HG02973 (cell line): ENCODE data around the gene ADGRB2.

Experiments
- ATAC-seq: cut with Tn5 transposase; IDR thresholded peaks from one replicate; pipeline ENCODE4 v1.9.1; 2021; ENCODE audit warnings: moderate library complexity; ENCODE audit not compliant: unreplicated experiment

The ADGRB2 gene

GRCh38 chr1:31764312-31765040 lies at the start of gene ADGRB2:
Gene ADGRB2 (minus strand): TSS chr1:31764340. CDS start chr1:31757221, 7,119 bp downstream.
- no peak for ATAC-seq

- ATAC-seq = no peak
These were observed 48.2 kb upstream of the ADGRB2 start for GRCh38 chr1:31812158-31812829.

GRCh38 chr1:31811605-31812004 lies 47.5 kb upstream of the ADGRB2 start:
- ATAC-seq = no peak

GRCh38 chr1:31809698-31810097 lies 45.6 kb upstream of the ADGRB2 start:
- no peak for ATAC-seq

- no peak for ATAC-seq
These were observed 43.3 kb upstream of the ADGRB2 start for GRCh38 chr1:31807273-31808048.

GRCh38 chr1:31805318-31805717 lies 41.2 kb upstream of the ADGRB2 start:
- no peak for ATAC-seq

- ATAC-seq = no peak
These were observed 40.0 kb upstream of the ADGRB2 start for GRCh38 chr1:31804098-31804497.

GRCh38 chr1:31803610-31804009 lies 39.5 kb upstream of the ADGRB2 start:
- no peak for ATAC-seq

GRCh38 chr1:31802190-31803150 lies 38.3 kb upstream of the ADGRB2 start:
- no peak for ATAC-seq

GRCh38 chr1:31801458-31801857 lies 37.3 kb upstream of the ADGRB2 start:
- ATAC-seq = no peak

GRCh38 chr1:31800674-31800967 lies 36.5 kb upstream of the ADGRB2 start:
- no peak for ATAC-seq

GRCh38 chr1:31799895-31800673 lies 35.9 kb upstream of the ADGRB2 start:
- ATAC-seq = no peak

GRCh38 chr1:31799196-31799894 lies 35.2 kb upstream of the ADGRB2 start:
- ATAC-seq = no peak

GRCh38 chr1:31798433-31799195 lies 34.5 kb upstream of the ADGRB2 start:
- ATAC-seq = no peak

- no peak for ATAC-seq
These were observed 33.9 kb upstream of the ADGRB2 start for GRCh38 chr1:31798086-31798432.

- ATAC-seq = no peak
These were observed 33.1 kb upstream of the ADGRB2 start for GRCh38 chr1:31797216-31797615.

- no peak for ATAC-seq
These were observed 32.6 kb upstream of the ADGRB2 start for GRCh38 chr1:31796707-31797106.

GRCh38 chr1:31795801-31796621 lies 31.9 kb upstream of the ADGRB2 start:
- ATAC-seq = no peak
